ENCODE measurements around the gene USB1. TPM values are rescaled to one million over a fixed set of nuclear protein-coding genes. Genes with fewer than 3 reads are reported as not detected.

The USB1 gene
- total RNA-seq, 4 donors from 2014 or later = 20.7 to 43.5 (median 26.8) TPM

- TF ChIP-seq, protein P1, sequence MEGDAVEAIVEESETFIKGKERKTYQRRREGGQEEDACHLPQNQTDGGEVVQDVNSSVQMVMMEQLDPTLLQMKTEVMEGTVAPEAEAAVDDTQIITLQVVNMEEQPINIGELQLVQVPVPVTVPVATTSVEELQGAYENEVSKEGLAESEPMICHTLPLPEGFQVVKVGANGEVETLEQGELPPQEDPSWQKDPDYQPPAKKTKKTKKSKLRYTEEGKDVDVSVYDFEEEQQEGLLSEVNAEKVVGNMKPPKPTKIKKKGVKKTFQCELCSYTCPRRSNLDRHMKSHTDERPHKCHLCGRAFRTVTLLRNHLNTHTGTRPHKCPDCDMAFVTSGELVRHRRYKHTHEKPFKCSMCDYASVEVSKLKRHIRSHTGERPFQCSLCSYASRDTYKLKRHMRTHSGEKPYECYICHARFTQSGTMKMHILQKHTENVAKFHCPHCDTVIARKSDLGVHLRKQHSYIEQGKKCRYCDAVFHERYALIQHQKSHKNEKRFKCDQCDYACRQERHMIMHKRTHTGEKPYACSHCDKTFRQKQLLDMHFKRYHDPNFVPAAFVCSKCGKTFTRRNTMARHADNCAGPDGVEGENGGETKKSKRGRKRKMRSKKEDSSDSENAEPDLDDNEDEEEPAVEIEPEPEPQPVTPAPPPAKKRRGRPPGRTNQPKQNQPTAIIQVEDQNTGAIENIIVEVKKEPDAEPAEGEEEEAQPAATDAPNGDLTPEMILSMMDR (IDR thresholded peaks at IDR 0.05; ENCODE audit: low read depth) = no peak
Observed at GRCh38 chr16:58012481-58012880, 11.3 kb downstream of the USB1 start.

DNA sequence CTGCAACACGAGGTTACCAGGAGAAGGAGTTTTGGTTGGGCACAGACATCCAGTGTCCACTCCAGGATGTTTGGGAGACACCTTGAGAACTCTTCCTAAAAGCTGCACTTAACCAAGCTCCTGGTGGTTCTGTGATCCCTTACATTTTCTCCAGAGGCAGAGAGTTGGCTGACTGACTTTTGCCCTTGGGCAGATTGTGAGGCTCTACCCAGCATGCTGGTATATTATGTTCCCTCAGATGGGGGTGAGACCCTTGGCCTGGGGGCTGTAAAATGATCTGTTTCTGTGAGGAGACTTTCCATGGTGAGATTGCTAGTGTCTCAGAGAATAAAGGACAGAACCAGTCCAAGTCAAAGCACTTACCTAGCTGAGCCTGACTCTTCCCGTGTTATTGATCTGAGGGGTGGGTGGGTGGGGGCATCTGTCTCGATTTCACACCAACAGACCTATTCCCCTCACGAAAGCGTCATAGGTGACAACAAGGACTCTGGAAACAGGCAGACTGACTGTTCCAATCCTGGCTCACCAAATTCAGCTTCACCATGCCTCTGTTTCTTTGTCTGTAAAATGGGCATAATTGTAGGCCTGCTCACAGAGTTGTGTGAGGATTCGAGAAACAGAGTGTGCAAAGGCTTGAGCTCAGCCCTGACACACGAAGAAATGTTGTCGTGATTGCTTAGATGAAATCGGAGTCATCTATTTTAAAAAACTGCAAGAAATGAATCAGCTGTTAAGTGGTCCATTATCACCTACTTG, 12.2 kb downstream of the USB1 start:
- TF ChIP-seq, protein P1 (IDR thresholded peaks at IDR 0.05; ENCODE audit: low read depth) = no peak

GRCh38 chr16:58016840-58017446, 15.7 kb downstream of the USB1 start:
- TF ChIP-seq, protein P1 (IDR thresholded peaks at IDR 0.05; ENCODE audit: low read depth) = no peak

DNA sequence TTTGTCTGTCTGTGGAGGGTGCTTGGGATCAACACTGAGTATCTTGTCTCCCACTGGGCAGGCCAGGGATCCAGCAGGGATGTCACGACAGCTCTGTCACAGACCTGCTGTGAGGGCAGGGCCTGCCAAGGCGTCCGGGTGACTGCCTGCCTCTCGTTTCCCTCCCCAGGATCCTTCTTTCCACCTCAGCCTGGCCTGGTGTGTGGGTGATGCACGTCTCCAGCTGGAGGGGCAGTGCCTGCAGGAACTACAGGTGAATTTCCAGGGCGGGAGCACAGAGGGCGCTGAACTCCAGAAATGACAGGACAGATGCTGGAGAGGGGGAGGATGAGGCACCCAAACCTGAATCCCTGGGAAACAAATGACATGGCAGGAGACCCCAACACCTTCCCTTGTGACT, 17.6 kb downstream of the USB1 start:
- TF ChIP-seq, protein P1 (IDR thresholded peaks at IDR 0.05; ENCODE audit: low read depth) = no peak

GRCh38 chr16:58019866-58020538, 18.8 kb downstream of the USB1 start:
- TF ChIP-seq, protein P1 (IDR thresholded peaks at IDR 0.05; ENCODE audit: low read depth) = no peak

GRCh38 chr16:58020628-58021521, 19.7 kb downstream of the USB1 start:
- TF ChIP-seq, protein P1 (IDR thresholded peaks at IDR 0.05; ENCODE audit: low read depth) = no peak

All from subcutaneous adipose tissue (tissue), 4 donors.